Erythroblast (primary cell): Measurements from ENCODE around the gene BICDL1.
"Not testable (repeated sequence)": the region's sequence is repeated elsewhere in the genome, so short reads cannot be mapped to it uniquely, and the experiment has no call there.

Source experiments
- DNase-seq, 2 experiments: peaks; one replicate each; lab custom pipeline; 2025; lab: John Stamatoyannopoulos, UW
- GATA1 ChIP-seq: IDR thresholded peaks from 2 replicates; pipeline ENCODE4 v1.6.1; 2011; ENCODE audit warnings: low read depth, mild to moderate bottlenecking, control low read depth, low read length, moderate library complexity
- POLR2A ChIP-seq: IDR thresholded peaks from 2 replicates; pipeline ENCODE4 v1.6.1; 2011; ENCODE audit warnings: mild to moderate bottlenecking, low read length

The BICDL1 gene

GRCh38 chr12:120015313-120015712 lies 26.3 kb downstream of the BICDL1 start:
- TF ChIP-seq GATA1, result no peak
- no peak for TF ChIP-seq POLR2A
- no peak for DNase-seq

GRCh38 chr12:120016199-120016598 lies 27.2 kb downstream of the BICDL1 start:
- not testable (repeated sequence) for DNase-seq

GRCh38 chr12:120019197-120019596 lies 30.2 kb downstream of the BICDL1 start:
- DNase-seq, result no peak
- TF ChIP-seq GATA1 (no peak), POLR2A (no peak)

- no peak for TF ChIP-seq POLR2A
- no peak for TF ChIP-seq GATA1
- no peak for DNase-seq
These were observed 30.9 kb downstream of the BICDL1 start for GRCh38 chr12:120019938-120020337.

- no peak for TF ChIP-seq GATA1
- TF ChIP-seq POLR2A, result no peak
- DNase-seq, result no peak
These were observed 35.2 kb downstream of the BICDL1 start for GRCh38 chr12:120024193-120024592.

GRCh38 chr12:120025640-120026039 lies 36.6 kb downstream of the BICDL1 start:
- TF ChIP-seq POLR2A (no peak), GATA1 (no peak)
- no peak for DNase-seq

GRCh38 chr12:120032242-120032641 lies 43.2 kb downstream of the BICDL1 start:
- DNase-seq, result no peak
- TF ChIP-seq GATA1 (no peak), POLR2A (no peak)

- no peak for DNase-seq
- TF ChIP-seq POLR2A, result no peak
- TF ChIP-seq GATA1, result no peak
These were observed 48.8 kb downstream of the BICDL1 start for GRCh38 chr12:120037851-120038250.

- TF ChIP-seq POLR2A, result no peak
- no peak for TF ChIP-seq GATA1
- DNase-seq, result no peak
These were observed 50.7 kb downstream of the BICDL1 start for GRCh38 chr12:120039711-120040110.

- TF ChIP-seq POLR2A, result no peak
- no peak for TF ChIP-seq GATA1
- no peak for DNase-seq
These were observed 52.6 kb downstream of the BICDL1 start for GRCh38 chr12:120041386-120042231.

- DNase-seq, result not testable (repeated sequence)
These were observed 56.3 kb downstream of the BICDL1 start for GRCh38 chr12:120045367-120045766.

- TF ChIP-seq POLR2A, result no peak
- no peak for TF ChIP-seq GATA1
- no peak for DNase-seq
These were observed 58.0 kb downstream of the BICDL1 start for GRCh38 chr12:120047072-120047471.

GRCh38 chr12:120048263-120048662 lies 59.2 kb downstream of the BICDL1 start:
- TF ChIP-seq POLR2A, result no peak
- TF ChIP-seq GATA1, result no peak
- no peak for DNase-seq

GRCh38 chr12:120049426-120049825 lies 60.4 kb downstream of the BICDL1 start:
- TF ChIP-seq GATA1 (no peak), POLR2A (no peak)
- DNase-seq, result no peak

GRCh38 chr12:120051535-120051934 lies 62.5 kb downstream of the BICDL1 start:
- TF ChIP-seq GATA1 (no peak), POLR2A (no peak)
- no peak for DNase-seq

- no peak for TF ChIP-seq GATA1
- no peak for TF ChIP-seq POLR2A
These were observed 65.3 kb downstream of the BICDL1 start for GRCh38 chr12:120054293-120054692.

More at GRCh38 chr12:120054293-120054692, 65.3 kb downstream of the BICDL1 start:
- no peak for DNase-seq
